KOPT-K1 (cell line): ENCODE data around the gene RGS7BP.

Experiments used
- H3K27ac ChIP-seq: fragments of 200-600 bp; sonication (generic); 2 replicates; pipeline ENCODE4 v1.5.1; 2016; ENCODE audit warnings: antibody characterized with exemption, mild to moderate bottlenecking, low read depth, low read length; ENCODE audit not compliant: poor library complexity, severe bottlenecking
- H3K36me3 ChIP-seq: fragments of 200-600 bp; sonication (generic); 2 replicates; pipeline ENCODE4 v1.5.1; 2017; ENCODE audit warnings: antibody characterized with exemption, mild to moderate bottlenecking, low read length, moderate library complexity; ENCODE audit not compliant: insufficient read depth
- H3K9me3 ChIP-seq: fragments of 200-600 bp; sonication (generic); 2 replicates; pipeline ENCODE4 v1.5.1; 2017; ENCODE audit warnings: antibody characterized with exemption, low read length, mild to moderate bottlenecking; ENCODE audit not compliant: insufficient read depth, poor library complexity, severe bottlenecking

The RGS7BP gene

GRCh38 chr5:64634997-64635686 lies 129.3 kb downstream of the RGS7BP start:
- Histone ChIP-seq H3K27ac (no peak overlapping the region), H3K36me3 (no peaks in the 10 kb centered on the region), H3K9me3 (no peaks in the 10 kb centered on the region)

GRCh38 chr5:64637144-64637543 lies 131.3 kb downstream of the RGS7BP start:
- H3K36me3 ChIP-seq = no peaks in the 10 kb centered on the region
- H3K27ac ChIP-seq = no peak overlapping the region
- no peaks in the 10 kb centered on the region for H3K9me3 ChIP-seq

- H3K36me3 ChIP-seq = no peaks in the 10 kb centered on the region
- no peaks in the 10 kb centered on the region for H3K9me3 ChIP-seq
- no peak overlapping the region for H3K27ac ChIP-seq
These were observed 132.1 kb downstream of the RGS7BP start for GRCh38 chr5:64637837-64638443.

- H3K36me3 ChIP-seq = no peaks in the 10 kb centered on the region
- no peaks in the 10 kb centered on the region for H3K9me3 ChIP-seq
- H3K27ac ChIP-seq = no peak overlapping the region
These were observed 139.0 kb downstream of the RGS7BP start for GRCh38 chr5:64644831-64645230.

- no peak overlapping the region for H3K27ac ChIP-seq
- no peaks in the 10 kb centered on the region for H3K9me3 ChIP-seq
- H3K36me3 ChIP-seq = no peaks in the 10 kb centered on the region
These were observed 140.4 kb downstream of the RGS7BP start for GRCh38 chr5:64646169-64646568.

GRCh38 chr5:64649512-64649911 lies 143.7 kb downstream of the RGS7BP start:
- no peaks in the 10 kb centered on the region for H3K36me3 ChIP-seq
- H3K9me3 ChIP-seq = peaks cover 8% of the 10 kb centered on the region
- H3K27ac ChIP-seq = no peak overlapping the region

- no peaks in the 10 kb centered on the region for H3K36me3 ChIP-seq
- H3K9me3 ChIP-seq = peaks cover 8% of the 10 kb centered on the region
- no peak overlapping the region for H3K27ac ChIP-seq
These were observed 148.1 kb downstream of the RGS7BP start for GRCh38 chr5:64653766-64654560.

- Histone ChIP-seq H3K9me3 (peaks cover 8% of the 10 kb centered on the region), H3K27ac (no peak overlapping the region)
These were observed 148.7 kb downstream of the RGS7BP start for GRCh38 chr5:64654561-64654938.

GRCh38 chr5:64655596-64655995 lies 149.8 kb downstream of the RGS7BP start:
- no peak overlapping the region for H3K27ac ChIP-seq
- H3K9me3 ChIP-seq = peaks cover 8% of the 10 kb centered on the region
- H3K36me3 ChIP-seq = no peaks in the 10 kb centered on the region

More at GRCh38 chr5:64654561-64654938, 148.7 kb downstream of the RGS7BP start:
- no peaks in the 10 kb centered on the region for H3K36me3 ChIP-seq

- Histone ChIP-seq H3K9me3 (no peaks in the 10 kb centered on the region), H3K36me3 (no peaks in the 10 kb centered on the region), H3K27ac (no peak overlapping the region)
These were observed 153.5 kb downstream of the RGS7BP start for GRCh38 chr5:64659289-64659688.
